GM12878 (cell line): Measurements from ENCODE around the gene XPO6. TPM values are rescaled to one million over a fixed set of nuclear protein-coding genes. Genes with fewer than 3 reads are reported as not detected.
A peak's percentile ranks its signal among the peaks of the same experiment; 100 is the strongest.

ENCODE experiments used
- ATAC-seq: fragments of 200-7000 bp; cut with Tn5 transposase; 3 replicates; pipeline ENCODE4 v1.9.1; 2020; ENCODE audit warnings: mild to moderate bottlenecking, moderate library complexity
- BruUV-seq: library from RNA; stranded (reverse); fragments of 400-500 nt; replicated peaks from 2 replicates; lab custom pipeline; 2021; lab: Mats Ljungman, UMichigan
- CTCF ChIA-PET: fragments of 300-600 bp; sonication (Branson Sonifier 250); formaldehyde crosslinking; extraction: SDS; loops from one replicate; lab custom pipeline; 2021; ENCODE audit warnings: inconsistent platforms; lab: Yijun Ruan, JAX
- POLR2A ChIA-PET: fragments of 350-600 bp; formaldehyde crosslinking; extraction: SDS; loops from one replicate; lab custom pipeline; 2021; ENCODE audit warnings: inconsistent platforms; lab: Charles Lee
- RAD21 ChIA-PET: fragments of 300-600 bp; sonication (Branson Sonifier 250); formaldehyde crosslinking; loops from one replicate; lab custom pipeline; 2023; ENCODE audit warnings: antibody characterized with exemption; ENCODE audit not compliant: unreplicated experiment; lab: Charles Lee
- SMC1A ChIA-PET: fragments of 300-600 bp; sonication (Branson Sonifier 250); formaldehyde crosslinking; loops from one replicate; lab custom pipeline; 2023; ENCODE audit not compliant: unreplicated experiment, uncharacterized antibody; lab: Charles Lee
- DNase-seq: peaks from one replicate; pipeline ENCODE4 v3.0.0-alpha.2; 2011; ENCODE audit warnings: low read depth, low spot score
- FAIRE-seq: peaks from 3 replicates; lab custom pipeline; 2011; peaks lifted over from hg19 to GRCh38; lab: Jason Lieb, UNC
- H2AFZ ChIP-seq: 2 replicates; pipeline ENCODE4 v1.6.0; 2011; ENCODE audit warnings: low read depth, low read length, control low read depth; ENCODE audit not compliant: control insufficient read depth
- H3K27ac ChIP-seq: 2 replicates; pipeline ENCODE4 v1.5.1; 2011; ENCODE audit warnings: control low read depth; ENCODE audit not compliant: control insufficient read depth, insufficient read depth
- H3K27me3 ChIP-seq, 2 experiments: replicated peaks in 1 of 2; 2 replicates each; pipeline versions ENCODE4 v1.6.0 to v1.6.1; 2011; ENCODE audit warnings: low read length in 1 of 2; ENCODE audit not compliant: control insufficient read depth in 2 of 2, insufficient read depth in 2 of 2
- H3K36me3 ChIP-seq, 2 experiments: 2 replicates each; pipeline ENCODE4 v1.5.1; 2011; ENCODE audit warnings: low read length in 1 of 2; ENCODE audit not compliant: control insufficient read depth in 2 of 2, insufficient read depth in 2 of 2
- H3K4me1 ChIP-seq: 2 replicates; pipeline ENCODE4 v1.6.1; 2011; ENCODE audit warnings: mild to moderate bottlenecking, low read length, moderate library complexity, mixed read lengths; ENCODE audit not compliant: control insufficient read depth, insufficient read depth
- H3K4me2 ChIP-seq: 2 replicates; pipeline ENCODE4 v1.6.0; 2011; ENCODE audit warnings: control low read depth; ENCODE audit not compliant: control insufficient read depth, insufficient read depth
- H3K4me3 ChIP-seq: fragments of 200-600 bp; sonication (generic); 2 replicates; pipeline ENCODE4 v1.5.1; 2016
- H3K79me2 ChIP-seq: 2 replicates; pipeline ENCODE4 v1.6.0; 2011; ENCODE audit warnings: low read length; ENCODE audit not compliant: control insufficient read depth, insufficient read depth
- H3K9ac ChIP-seq: 2 replicates; pipeline ENCODE4 v1.8.0; 2011; ENCODE audit warnings: low read length, control low read depth, mixed read lengths; ENCODE audit not compliant: control insufficient read depth, insufficient read depth
- H3K9me3 ChIP-seq: replicated peaks from 3 replicates; pipeline ENCODE4 v1.5.1; 2011; ENCODE audit warnings: mild to moderate bottlenecking, low read length; ENCODE audit not compliant: control insufficient read depth, insufficient read depth
- H4K20me1 ChIP-seq: 2 replicates; pipeline ENCODE4 v1.6.0; 2011; ENCODE audit not compliant: control insufficient read depth, insufficient read depth
- HDAC2 ChIP-seq: fragments of 200-600 bp; sonication (generic); IDR thresholded peaks from 2 replicates; pipeline ENCODE4 v1.6.1; 2017
- IKZF1 ChIP-seq: fragments of 450-650 bp; conservative IDR thresholded peaks from 2 replicates; pipeline ENCODE4 v1.6.1; 2017; ENCODE audit warnings: antibody characterized with exemption, mild to moderate bottlenecking
- NFIC ChIP-seq: IDR thresholded peaks from 2 replicates; pipeline ENCODE4 v1.6.1; 2012; ENCODE audit warnings: low read depth, mild to moderate bottlenecking, inconsistent platforms, low read length, moderate library complexity
- NR2F1 ChIP-seq: fragments of 450-650 bp; conservative IDR thresholded peaks from 2 replicates; pipeline ENCODE4 v1.6.1; 2017; ENCODE audit warnings: mild to moderate bottlenecking
- PAX5 ChIP-seq: IDR thresholded peaks from 2 replicates; pipeline ENCODE4 v1.6.1; 2011; ENCODE audit warnings: low read depth, low read length, borderline replicate concordance
- RB1 ChIP-seq: fragments of 450-650 bp; formaldehyde crosslinking; IDR thresholded peaks from 2 replicates; pipeline ENCODE4 v1.6.1; 2017; ENCODE audit warnings: mild to moderate bottlenecking, borderline replicate concordance
- RBBP5 ChIP-seq: fragments of 200-600 bp; sonication (generic); conservative IDR thresholded peaks from 2 replicates; pipeline ENCODE4 v1.6.1; 2016
- SPI1 ChIP-seq: IDR thresholded peaks from 2 replicates; pipeline ENCODE4 v1.6.1; 2011; ENCODE audit warnings: low read depth, mild to moderate bottlenecking, low read length, moderate library complexity, borderline replicate concordance; ENCODE audit not compliant: insufficient read depth
- SUPT20H ChIP-seq: IDR thresholded peaks from 2 replicates; pipeline ENCODE4 v1.6.1; 2011; ENCODE audit warnings: low read depth, mild to moderate bottlenecking, low read length, moderate library complexity, borderline replicate concordance; ENCODE audit not compliant: control insufficient read depth
- ZNF217 ChIP-seq: fragments of 450-650 bp; IDR thresholded peaks from 2 replicates; pipeline ENCODE4 v1.6.1; 2017; ENCODE audit warnings: antibody characterized with exemption, mild to moderate bottlenecking
- ZZZ3 ChIP-seq: IDR thresholded peaks from 2 replicates; pipeline ENCODE4 v1.6.1; 2011; ENCODE audit warnings: low read depth; ENCODE audit not compliant: control insufficient read depth, insufficient read length
- WGBS: methylation state at CpG from one replicate; pipeline ENCODE4 v1.1.6; 2016; ENCODE audit warnings: low lambda C conversion rate; ENCODE audit not compliant: insufficient replicate concordance, insufficient coverage; ENCODE audit errors: missing lambda C conversion rate; 5-methylcytosine and 5-hydroxymethylcytosine counted together
- in situ Hi-C: fragments of 300-500 bp; cut with MboI; formaldehyde crosslinking; loops from 9 replicates; pipeline ENCODE4 v1.14.3; 2018; ENCODE audit warnings: mixed read lengths
- intact Hi-C: fragments of 100-400 bp; cut with micrococcal nuclease; formaldehyde crosslinking; loops from one replicate; pipeline ENCODE4 v1.14.2; 2022; ENCODE audit not compliant: unreplicated experiment
- polyA plus RNA-seq, 11 experiments: library from polyadenylated mRNA; depleted of rRNA in 4 of 11; unstranded in 6 of 11; stranded (reverse) in 5 of 11; fragments of >200 nt; fragmentation: Nextera tagmentation in 4 of 11; fragmentation: Illumina TruSeq in 1 of 11; extraction: Ambion mirVana in 4 of 11; extraction: Trizol in 1 of 11; gene quantifications; 1 replicate in 1 of 11; 2 replicates in 10 of 11; pipeline versions ENCODE4 v1.2.1 to v1.2.3, GENCODE V29; 2011 to 2016; ENCODE audit warnings: inconsistent platforms in 2 of 11, missing spikeins in 2 of 11, low read depth in 1 of 11
- total RNA-seq, 4 experiments: library from RNA; depleted of rRNA in 3 of 4; stranded (reverse); fragments of >200 nt in 3 of 4; fragmentation: Illumina TruSeq in 1 of 4; extraction: Trizol in 1 of 4; gene quantifications; 2 replicates each; pipeline versions ENCODE4 v1.2.1 to v1.2.3, GENCODE V29; 2013 to 2021
- TF ChIP-seq, protein P1 (sequence below): fragments of 450-650 bp; formaldehyde crosslinking; IDR thresholded peaks from 2 replicates; pipeline ENCODE4 v1.4.0; 2020; ENCODE audit warnings: mild to moderate bottlenecking, moderate library complexity
- TF ChIP-seq, protein P2 (sequence below): fragments of 450-650 bp; IDR thresholded peaks from 2 replicates; pipeline ENCODE4 v1.6.1; 2017; ENCODE audit warnings: mild to moderate bottlenecking, moderate library complexity
- TF ChIP-seq, protein P3 (sequence below): fragments of 450-650 bp; IDR thresholded peaks from 2 replicates; pipeline ENCODE4 v1.6.1; 2016; ENCODE audit warnings: mild to moderate bottlenecking

The XPO6 gene
- total and polyA plus RNA-seq, 10 of the 15 experiments (the other 5 are each of a cell fraction or from before 2014, with no cell fraction given), result 9.9 to 246 (median 110) TPM

DNA sequence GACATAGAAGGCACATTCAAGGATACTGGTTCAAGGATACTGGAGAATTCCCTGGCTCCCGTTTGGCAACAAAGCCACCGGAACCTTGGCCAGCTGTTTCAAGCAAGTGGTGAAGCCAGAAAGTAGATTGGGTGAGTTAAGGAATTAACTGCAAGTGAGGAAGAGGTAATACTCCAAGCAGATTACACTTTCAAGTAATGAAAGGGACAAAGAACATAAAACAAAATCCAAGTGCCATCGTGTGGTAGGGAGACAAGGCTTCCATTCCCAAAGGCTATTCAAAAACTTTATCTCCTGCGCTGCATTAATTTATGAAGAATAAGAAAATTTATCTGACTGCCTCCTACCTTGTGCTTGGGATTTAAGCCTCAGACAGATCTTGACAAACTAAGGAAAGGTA lies 27.8 kb downstream of the XPO6 start (continued):
- TF ChIP-seq, protein P1, sequence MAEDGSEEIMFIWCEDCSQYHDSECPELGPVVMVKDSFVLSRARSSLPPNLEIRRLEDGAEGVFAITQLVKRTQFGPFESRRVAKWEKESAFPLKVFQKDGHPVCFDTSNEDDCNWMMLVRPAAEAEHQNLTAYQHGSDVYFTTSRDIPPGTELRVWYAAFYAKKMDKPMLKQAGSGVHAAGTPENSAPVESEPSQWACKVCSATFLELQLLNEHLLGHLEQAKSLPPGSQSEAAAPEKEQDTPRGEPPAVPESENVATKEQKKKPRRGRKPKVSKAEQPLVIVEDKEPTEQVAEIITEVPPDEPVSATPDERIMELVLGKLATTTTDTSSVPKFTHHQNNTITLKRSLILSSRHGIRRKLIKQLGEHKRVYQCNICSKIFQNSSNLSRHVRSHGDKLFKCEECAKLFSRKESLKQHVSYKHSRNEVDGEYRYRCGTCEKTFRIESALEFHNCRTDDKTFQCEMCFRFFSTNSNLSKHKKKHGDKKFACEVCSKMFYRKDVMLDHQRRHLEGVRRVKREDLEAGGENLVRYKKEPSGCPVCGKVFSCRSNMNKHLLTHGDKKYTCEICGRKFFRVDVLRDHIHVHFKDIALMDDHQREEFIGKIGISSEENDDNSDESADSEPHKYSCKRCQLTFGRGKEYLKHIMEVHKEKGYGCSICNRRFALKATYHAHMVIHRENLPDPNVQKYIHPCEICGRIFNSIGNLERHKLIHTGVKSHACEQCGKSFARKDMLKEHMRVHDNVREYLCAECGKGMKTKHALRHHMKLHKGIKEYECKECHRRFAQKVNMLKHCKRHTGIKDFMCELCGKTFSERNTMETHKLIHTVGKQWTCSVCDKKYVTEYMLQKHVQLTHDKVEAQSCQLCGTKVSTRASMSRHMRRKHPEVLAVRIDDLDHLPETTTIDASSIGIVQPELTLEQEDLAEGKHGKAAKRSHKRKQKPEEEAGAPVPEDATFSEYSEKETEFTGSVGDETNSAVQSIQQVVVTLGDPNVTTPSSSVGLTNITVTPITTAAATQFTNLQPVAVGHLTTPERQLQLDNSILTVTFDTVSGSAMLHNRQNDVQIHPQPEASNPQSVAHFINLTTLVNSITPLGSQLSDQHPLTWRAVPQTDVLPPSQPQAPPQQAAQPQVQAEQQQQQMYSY (CRISPR knock-in tag), result no peak
- TF ChIP-seq, all 136 proteins: peak for 0

DNA sequence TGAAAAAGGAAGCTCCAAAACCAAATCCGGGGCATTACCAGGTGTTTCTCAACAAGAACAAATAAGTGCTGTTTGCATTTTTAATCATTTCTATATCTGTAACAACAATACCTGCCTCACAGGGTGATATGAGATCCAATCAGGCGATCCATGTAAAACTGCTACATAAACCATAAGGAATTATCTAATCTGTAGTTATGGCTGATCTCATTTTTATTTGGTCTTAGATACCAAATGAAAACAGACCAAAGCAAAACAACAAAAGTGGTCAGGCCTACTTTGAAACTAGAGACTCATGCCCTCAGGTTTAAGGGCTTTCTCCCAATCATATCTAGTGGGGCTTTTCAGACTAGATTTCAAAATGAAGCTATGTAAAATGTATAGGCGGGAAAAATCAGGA lies 28.3 kb downstream of the XPO6 start:
- H4K20me1 ChIP-seq, result no peaks in the 10 kb centered on the region
- H3K9me3 ChIP-seq, result no peaks in the 10 kb centered on the region; the same call in 2 of the 3 replicates
- POLR2A ChIA-PET, result interaction anchor here (0.6 to 1.4 kb wide), 3 partner anchors 11 to 27 kb away, joined by 3 to 9 read pairs (median 4); no protein-coding TSS in a partner anchor
- no peaks in the 10 kb centered on the region for H3K27me3 ChIP-seq
- CTCF ChIA-PET, result interaction anchor here (0.6 kb wide), 2 partner anchors 19 to 41 kb away, joined by 3 read pairs; no protein-coding TSS in a partner anchor
- SMC1A ChIA-PET, result interaction anchor here (0.8 to 15.4 kb wide), 6 partner anchors 10 to 43 kb away, joined by 3 to 272 read pairs (median 5); partner anchors contain the start of gene XPO6
- peak overlapping the region; percentile 28 for H3K27ac ChIP-seq
- peaks cover 1 to 5% of the 10 kb centered on the region in 2 experiments; a peak in 2 of 4 replicates for H3K36me3 ChIP-seq
- no peak overlapping the region for H3K4me2 ChIP-seq
- in situ Hi-C loops (no loop called here), intact Hi-C loops (no loop called here)
- ATAC-seq (no peak), DNase-seq (no peak), FAIRE-seq (no peak)
- peaks cover 49% of the 10 kb centered on the region for H3K4me1 ChIP-seq
- RAD21 ChIA-PET, result interaction anchor here (0.6 to 4.6 kb wide), 6 partner anchors 8 to 809 kb away, joined by 3 to 31 read pairs (median 4); no protein-coding TSS in a partner anchor
- no peak overlapping the region for H3K4me3 ChIP-seq
- no TSS peak for BruUV-seq
- H3K79me2 ChIP-seq, result peaks cover 89% of the 10 kb centered on the region
- no peak overlapping the region for H3K9ac ChIP-seq
- H2AFZ ChIP-seq, result no peak overlapping the region
- 97% methylated on average over 3 of the region's 3 CpGs for WGBS
- TF ChIP-seq ZNF217 (no peak), RBBP5 (no peak), NFIC (no peak), NR2F1 (no peak), IKZF1 (no peak), HDAC2 (no peak), RB1 (no peak), SPI1 (no peak), PAX5 (no peak), ZZZ3 (no peak), SUPT20H (no peak)
- TF ChIP-seq, protein P2, sequence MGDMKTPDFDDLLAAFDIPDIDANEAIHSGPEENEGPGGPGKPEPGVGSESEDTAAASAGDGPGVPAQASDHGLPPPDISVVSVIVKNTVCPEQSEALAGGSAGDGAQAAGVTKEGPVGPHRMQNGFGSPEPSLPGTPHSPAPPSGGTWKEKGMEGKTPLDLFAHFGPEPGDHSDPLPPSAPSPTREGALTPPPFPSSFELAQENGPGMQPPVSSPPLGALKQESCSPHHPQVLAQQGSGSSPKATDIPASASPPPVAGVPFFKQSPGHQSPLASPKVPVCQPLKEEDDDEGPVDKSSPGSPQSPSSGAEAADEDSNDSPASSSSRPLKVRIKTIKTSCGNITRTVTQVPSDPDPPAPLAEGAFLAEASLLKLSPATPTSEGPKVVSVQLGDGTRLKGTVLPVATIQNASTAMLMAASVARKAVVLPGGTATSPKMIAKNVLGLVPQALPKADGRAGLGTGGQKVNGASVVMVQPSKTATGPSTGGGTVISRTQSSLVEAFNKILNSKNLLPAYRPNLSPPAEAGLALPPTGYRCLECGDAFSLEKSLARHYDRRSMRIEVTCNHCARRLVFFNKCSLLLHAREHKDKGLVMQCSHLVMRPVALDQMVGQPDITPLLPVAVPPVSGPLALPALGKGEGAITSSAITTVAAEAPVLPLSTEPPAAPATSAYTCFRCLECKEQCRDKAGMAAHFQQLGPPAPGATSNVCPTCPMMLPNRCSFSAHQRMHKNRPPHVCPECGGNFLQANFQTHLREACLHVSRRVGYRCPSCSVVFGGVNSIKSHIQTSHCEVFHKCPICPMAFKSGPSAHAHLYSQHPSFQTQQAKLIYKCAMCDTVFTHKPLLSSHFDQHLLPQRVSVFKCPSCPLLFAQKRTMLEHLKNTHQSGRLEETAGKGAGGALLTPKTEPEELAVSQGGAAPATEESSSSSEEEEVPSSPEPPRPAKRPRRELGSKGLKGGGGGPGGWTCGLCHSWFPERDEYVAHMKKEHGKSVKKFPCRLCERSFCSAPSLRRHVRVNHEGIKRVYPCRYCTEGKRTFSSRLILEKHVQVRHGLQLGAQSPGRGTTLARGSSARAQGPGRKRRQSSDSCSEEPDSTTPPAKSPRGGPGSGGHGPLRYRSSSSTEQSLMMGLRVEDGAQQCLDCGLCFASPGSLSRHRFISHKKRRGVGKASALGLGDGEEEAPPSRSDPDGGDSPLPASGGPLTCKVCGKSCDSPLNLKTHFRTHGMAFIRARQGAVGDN, result no peak
- TF ChIP-seq, protein P3, sequence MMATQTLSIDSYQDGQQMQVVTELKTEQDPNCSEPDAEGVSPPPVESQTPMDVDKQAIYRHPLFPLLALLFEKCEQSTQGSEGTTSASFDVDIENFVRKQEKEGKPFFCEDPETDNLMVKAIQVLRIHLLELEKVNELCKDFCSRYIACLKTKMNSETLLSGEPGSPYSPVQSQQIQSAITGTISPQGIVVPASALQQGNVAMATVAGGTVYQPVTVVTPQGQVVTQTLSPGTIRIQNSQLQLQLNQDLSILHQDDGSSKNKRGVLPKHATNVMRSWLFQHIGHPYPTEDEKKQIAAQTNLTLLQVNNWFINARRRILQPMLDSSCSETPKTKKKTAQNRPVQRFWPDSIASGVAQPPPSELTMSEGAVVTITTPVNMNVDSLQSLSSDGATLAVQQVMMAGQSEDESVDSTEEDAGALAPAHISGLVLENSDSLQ, result no peak
